Activated CD8-positive, alpha-beta memory T cell treated with anti-CD3 and anti-CD28 coated beads, Interleukin-2, amount 50 U/mL, for 1 hour (primary cell): ENCODE data around the gene ABCB4.

Experiments used
- DNase-seq: peaks from one replicate; pipeline ENCODE4 v3.0.0-alpha.2; 2020; ENCODE audit errors: extremely low read depth

The ABCB4 gene

DNA sequence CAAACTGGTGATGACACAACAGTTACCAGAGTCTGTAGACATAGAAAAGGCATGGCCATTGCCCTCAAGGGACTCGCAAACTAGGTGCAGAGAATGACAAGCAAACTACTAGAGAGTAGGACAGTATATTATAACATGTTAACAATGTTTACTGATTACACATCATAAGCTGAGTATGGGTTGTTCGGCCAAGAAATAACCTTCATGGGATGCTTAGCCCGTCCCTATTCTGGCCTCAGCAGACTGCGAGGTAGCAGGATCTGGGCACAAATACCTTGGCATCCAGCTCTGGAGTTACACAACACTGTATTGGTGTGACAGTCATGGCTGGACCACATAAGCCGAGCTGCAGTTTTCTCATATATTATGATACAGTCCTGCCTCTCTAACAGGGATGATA lies 51.4 kb downstream of the ABCB4 start:
- DNase-seq: no peak

DNA sequence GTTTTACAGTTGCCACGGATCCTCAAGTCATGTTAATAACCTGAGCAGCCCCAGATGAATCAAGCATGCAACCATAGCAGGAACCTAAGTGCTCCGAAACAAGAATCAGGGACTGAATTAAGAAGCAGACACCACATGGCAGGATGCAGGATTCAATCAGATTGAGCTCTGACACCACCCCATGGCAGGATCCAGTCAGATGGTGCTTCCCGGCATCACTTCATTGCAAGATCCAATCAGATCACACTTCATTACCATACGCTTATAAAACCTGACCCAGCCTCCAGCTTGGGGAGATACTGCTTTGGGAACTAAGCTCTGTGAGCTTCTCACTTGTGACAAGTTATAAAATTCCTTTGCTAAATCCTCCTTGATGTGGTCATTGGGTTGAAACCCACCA lies 55.3 kb downstream of the ABCB4 start:
- DNase-seq: no peak

DNA sequence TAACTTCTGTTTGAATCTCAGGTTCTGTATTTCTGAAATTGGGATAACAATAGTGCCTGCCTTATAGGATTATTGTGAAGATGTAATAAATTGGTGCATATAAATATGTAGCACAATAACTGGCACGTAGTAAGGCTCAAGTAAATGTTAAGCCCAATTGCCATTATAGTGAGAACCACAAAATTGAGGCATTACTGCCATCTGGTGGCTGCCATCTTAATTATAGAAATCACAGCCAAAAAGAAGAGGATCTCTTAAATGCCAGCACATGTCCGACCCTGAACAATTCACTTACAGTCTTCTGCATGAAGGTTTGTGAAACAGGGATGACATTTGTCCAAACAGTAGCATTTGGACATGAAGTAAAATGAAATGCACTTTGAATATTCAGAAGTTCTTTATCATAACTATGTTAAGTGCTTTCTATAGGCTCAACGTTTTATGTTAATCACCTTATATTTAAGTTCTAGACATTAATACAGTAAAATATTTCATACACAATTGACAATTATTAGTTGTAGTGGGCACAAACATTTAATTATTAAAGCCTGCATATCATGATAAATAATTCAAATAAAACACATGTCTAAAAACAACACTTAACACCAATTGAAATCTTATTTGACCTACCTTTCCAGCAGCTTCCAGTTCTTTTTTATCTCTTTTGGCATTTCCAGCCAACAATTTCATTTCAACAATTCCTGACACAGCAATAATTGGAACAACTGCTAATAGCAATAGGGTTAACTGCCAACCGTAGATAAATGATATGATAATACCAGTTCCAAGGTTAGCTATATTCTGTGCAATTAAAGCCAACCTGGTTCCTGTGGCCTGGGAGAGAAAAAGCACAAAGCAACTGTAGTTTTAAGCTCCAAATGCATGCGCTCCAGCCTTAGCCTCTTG lies 58.5 kb downstream of the ABCB4 start:
- DNase-seq: peak; percentile 28

DNA sequence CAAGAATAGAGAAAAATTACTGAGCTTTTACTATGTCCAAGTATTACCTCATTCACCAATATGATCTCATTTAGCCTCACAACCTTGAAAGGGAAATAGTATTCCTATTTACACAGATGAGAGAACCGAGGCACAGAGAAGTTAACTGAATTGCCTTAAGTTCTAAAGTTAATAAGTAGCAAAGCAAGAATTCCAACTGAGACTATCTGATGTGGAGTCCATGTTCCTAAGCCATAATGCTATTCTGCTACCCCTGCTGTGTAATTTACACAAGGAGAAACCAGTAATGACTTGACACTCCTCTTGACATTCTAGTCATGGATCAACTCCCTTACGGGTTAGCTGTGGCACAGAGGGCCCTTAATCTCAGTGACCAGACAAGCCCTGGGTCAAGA lies 60.7 kb downstream of the ABCB4 start:
- no peak for DNase-seq

DNA sequence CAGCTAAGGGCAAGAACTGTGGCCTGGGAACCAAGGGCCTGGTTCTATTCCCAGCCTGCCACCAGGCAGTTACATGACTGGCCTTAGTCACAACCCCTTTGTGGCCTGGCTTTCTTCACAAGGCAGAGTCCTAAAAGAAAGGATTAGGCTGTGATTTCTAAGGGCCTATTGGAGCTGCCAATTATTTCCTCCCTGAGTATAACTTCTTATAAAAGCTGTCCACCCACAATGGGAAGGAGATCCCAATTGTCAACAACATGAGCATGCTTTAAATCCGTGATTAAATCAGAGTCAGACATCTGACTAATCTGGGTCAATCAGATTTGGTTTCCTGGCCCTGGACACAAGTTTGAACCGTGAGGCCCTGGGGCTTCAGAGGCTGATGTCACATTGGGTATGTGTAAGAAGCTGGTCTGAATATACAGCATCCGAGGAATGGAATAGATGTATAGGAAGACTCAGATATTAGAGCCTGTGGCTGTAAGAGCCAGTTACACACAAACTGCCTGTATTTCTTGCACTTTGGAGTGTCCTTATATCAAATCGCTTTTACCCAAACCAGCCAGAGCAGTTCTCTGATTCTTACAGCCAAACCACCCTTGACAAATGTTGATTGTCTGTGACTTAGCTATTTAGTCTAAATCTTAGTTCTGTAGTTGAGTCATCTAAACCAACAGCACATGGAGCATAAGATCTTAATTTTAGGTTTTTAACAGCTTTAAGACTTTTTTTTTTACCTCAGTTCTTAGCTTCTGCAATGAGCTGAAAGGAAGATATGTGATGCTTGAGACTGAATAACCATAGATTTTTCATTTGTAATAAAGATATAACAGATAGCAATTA lies 61.3 kb downstream of the ABCB4 start:
- no peak for DNase-seq

DNA sequence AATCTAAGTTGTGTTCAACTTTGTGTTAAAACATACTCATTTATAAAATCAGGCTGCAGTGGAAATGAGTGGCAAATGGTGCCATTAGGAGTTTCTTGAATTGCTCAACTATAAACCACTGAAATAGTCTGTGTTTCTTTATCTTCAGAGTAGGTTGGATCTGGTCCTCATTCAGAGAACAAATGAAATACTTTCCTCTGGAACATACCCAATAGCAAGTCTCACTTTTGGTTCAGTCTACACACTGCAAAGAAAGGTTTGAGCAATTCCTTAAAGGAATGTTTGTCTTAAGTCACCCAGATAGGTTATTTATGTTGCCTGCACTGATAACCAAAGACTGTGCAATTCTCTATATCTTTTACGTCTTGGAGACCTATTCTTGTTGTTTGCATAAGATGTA lies 62.5 kb downstream of the ABCB4 start:
- DNase-seq: no peak

DNA sequence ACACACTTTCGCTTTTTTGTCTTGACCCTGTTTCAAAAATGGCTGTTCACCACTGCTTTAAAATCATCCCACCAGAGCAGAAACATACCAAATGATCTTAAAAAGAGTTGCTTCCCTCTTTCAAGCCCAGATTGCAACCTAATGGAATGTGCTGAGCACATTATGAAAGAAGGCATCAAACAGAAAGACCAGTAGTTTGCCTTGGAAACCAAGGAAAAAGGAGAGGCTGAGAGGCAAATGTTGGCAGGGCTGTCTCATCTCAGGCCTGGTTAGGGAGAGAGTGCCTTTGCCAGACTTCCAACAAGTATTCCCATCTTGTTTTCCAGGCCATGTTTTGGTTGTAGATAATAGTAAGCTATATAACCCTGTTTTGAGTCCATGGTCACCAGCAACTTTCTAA lies 64.3 kb downstream of the ABCB4 start:
- no peak for DNase-seq

DNA sequence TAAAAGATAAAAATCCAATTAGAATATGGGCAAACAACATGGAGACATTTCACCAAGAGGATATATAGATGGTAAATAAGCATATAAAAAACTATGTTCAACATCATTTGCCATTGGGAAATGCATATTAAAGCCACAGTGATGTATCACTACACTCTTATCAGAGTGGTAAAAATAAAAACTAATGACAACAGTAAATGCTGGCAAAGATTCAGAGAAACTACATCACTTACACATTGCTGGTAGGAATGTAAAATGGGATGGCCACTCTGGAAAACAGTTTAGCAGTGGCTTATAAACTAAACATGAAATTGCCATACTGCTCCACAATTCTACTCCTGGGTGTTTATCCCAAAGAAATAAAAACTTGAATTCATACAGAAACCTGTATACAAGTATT lies 70.8 kb downstream of the ABCB4 start:
- no peak for DNase-seq

DNA sequence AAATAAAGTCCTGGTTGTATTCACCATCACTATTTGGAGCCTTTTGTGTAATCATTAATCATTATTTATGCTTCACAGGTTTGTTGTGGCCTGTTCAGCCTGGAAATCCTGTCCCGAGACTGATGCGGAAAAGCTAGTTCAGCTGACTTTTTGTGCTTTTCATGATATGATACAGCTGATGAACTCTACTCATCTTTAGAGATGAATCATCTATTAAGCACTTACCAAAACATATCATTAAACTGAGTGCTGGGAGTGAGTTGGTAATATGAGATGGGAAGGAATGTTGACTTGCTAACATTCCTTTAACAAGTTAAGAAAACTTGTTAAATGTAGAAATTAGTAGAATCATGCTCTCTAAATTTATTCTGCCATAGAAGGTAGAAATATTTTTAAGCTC lies 77.0 kb downstream of the ABCB4 start:
- no peak for DNase-seq

DNA sequence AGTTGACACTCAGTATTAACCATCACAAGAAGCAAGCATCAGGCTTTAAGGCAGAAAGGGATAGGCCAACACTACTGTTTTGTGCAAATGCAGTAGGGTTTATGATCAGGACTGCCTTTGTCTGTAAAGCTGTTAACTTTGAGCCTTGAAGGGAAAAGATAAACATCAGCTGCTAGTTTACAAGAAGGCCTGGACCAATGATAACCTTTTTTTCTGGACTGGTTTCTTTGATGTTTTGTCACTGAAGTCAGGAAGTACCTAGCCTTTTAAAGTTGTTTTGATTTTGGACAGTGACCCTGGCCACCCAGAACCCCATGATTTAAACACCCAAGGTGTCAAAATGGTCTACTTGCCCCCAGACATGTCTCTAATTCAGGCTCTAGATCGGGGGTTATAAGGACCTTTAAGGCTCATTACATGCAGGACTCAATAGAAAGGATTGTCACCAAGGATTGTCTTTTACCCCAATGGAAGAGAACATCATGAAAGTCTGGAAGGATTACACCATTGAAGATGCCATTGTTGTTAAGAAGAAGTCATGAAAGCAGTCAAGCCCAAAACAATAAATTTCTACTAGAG lies 79.9 kb downstream of the ABCB4 start:
- DNase-seq: no peak

DNA sequence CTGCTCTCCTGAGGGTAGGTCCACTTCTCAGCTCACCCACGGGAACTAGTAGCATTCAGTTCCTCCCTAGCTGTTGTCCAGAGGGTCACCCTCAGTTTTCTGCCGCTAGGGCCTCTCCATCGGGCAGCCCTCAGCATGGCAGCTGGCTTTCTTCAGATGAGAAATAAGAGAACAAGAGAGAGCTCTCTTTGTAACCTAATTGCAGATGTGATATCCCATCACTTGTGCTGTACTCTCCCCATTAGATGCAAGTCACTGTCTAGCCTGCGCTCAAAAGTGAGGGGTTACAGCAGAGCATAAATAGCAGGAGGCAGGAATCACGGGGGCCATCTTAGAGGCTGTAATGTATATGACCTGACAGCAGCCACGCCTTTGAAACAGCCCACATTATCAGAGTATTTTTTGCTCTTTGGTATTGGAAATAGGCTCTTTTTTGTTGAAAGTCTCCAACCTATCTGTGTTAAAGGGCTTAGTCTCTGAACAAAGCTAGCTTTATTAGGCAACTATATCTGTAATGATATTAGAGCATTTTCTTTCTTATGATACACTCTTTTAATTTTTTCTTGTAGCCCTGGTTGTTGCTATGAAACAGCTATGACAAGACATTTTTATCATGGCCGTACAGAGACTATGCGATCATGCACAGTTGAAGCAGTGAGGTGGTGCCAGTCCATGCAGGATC lies 84.3 kb downstream of the ABCB4 start:
- DNase-seq: no peak

DNA sequence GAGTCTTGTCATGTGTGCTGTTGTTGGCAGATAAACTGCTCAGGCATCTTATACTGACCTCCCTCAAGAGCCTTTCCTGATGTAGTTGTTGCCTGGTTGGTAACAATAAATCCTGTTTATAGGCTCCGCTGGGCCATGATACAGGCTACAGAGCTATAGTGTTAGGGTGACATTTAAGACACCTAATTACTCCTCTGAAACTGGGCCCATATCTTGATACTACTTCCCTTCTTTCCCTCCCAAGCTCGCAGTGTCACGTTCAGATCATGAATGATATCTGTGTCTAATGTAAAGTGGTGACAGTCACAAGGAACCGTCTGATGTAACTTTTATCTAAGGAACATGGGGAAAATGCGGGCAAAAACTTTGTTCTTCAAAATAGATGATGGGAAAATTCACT lies 94.6 kb downstream of the ABCB4 start:
- no peak for DNase-seq

DNA sequence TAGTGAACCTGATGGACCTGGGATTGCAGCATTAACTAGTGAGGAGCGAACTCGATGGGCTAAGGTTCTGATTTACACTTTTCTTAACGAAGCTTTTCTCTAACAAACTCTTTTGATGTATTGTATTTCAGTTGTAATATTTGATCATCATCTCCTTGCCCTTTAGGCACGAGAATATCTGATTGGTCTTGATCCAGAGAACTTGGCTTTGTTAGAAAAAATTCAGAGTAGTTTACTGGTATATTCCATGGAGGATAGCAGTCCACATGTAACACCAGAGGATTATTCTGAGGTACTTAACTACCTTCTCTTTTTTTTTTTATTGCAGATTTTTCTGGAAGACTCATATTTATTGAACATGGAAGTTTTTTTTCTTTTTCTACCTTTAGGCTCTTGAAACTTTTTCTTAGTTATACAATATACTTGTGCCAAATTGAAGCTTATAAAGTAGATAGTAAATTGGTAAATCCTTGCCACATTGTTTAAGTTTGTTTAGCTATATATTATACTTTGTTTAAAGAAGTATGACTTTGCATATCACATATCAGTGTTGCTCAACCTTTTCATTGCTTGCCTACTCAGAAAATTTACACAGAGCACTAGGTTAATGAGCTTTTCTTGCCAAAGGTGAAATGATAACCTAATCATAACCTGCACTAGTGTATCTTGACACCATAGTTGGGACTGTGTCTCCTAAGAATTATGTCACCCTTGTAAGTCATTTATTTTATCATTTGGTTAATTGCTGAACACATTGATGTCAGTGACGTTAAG lies 99.6 kb downstream of the ABCB4 start:
- DNase-seq: no peak

DNA sequence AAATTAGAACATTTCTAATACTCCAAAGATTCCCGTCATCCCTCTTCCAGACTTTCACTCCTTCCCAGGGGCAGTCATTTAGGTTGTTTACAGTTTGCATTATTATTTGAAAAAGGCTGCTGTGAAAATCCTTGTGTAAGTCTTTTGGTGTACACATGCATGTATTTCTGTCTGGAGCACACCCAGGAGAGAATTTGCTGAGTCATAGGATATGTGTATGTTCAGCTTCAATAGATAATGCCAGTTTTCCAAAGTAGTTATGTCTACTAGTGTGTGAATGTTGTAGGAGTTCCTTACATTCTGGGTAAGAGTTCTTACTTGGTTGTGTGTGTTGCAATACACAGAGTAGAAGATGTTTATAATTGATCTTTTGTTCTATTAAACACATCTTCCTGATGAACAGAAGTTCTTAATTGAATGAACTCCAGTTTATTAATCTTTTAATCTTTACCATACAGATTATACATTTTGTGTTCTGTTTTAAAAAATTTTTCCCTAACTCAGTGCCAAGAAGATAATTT lies 104.8 kb downstream of the ABCB4 start:
- no peak for DNase-seq

DNA sequence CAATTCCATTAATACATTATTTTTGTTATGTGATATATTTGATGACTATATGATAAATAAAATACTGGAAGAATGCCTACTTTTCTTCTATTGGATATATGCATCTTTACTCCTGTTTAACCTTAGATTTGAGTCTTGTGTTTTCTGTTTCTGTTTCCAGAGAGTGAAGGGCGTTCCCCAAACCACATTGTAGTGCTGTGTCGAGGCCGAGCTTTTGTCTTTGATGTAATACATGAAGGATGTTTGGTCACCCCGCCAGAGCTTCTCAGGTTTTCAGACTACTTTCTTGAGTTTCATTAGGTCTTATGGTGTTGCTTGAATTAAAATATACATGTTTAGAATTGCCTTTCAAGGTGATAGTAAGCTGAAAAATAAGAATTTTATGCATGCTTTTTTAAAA lies 106.3 kb downstream of the ABCB4 start:
- no peak for DNase-seq

DNA sequence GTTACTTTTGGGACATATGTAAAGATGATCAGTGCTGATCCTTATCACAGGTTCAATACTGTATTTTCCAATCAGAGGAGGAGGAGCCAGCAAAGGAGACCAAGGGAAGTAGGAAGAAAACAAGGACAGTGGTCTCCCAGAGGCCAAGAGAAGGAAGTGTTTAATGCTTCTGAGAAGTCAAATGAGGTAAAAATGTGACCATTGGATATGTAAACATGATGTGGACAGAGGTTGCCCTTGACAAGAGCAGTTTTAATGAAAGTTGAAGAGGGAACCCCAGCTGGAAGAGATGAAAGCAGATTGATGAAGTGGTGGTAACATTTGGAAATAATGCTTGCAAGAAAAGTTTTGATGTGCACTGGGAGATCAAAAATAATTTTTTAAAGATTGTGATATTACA lies 111.2 kb downstream of the ABCB4 start:
- no peak for DNase-seq

DNA sequence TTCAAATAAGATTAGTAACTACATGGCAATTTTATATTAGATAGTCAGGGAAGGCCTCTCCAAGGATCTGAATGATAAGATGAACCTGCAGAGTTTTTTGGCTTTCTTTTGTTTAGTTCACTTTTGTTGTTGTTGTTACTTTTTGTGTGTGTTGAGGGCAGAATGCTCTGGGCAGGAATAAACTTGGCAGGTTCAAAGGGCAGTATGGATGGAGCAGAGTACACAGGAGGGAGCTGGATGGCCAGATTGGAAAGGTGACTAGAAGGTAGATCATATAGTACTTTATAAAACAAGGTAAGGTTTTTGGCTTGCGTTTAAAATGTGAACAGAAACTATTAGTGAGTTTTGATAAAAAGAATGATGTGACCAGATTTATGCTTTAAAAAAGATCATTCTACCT lies 112.1 kb downstream of the ABCB4 start:
- DNase-seq: no peak

DNA sequence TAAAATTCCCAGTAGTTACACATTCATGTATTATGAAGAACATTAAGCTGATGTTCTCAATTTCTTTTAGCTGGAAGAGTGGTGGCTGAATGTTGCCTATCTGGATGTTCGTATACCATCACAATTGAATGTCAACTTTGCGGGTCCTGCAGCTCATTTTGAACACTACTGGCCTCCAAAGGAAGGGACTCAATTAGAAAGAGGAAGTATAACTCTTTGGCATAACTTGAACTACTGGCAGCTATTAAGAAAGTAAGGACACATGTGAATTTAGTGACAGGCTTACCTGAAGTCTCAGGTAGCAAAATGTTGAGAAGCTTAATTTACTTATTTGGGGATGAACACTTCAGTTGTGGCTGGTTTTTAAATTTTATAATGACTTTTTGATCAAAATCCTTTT lies 114.2 kb downstream of the ABCB4 start:
- no peak for DNase-seq

DNA sequence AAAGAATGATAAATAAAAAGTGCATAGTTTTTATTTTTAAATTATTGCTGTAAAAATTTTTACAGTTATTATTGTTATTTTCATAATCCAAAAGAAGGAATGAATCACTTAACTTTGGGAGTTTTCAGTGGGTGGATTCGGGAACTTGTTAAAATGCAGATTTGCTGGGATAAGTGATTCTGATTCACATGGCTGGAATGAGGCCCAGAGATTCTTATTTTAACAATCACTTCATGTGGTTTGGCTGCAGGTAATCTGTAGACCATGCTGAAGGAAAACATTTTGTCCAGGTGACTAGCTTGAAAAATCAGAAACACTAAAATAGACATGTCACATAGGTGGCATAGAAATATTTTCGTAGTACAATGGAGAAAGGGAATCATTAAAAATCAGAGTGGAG lies 116.1 kb downstream of the ABCB4 start:
- DNase-seq: no peak

DNA sequence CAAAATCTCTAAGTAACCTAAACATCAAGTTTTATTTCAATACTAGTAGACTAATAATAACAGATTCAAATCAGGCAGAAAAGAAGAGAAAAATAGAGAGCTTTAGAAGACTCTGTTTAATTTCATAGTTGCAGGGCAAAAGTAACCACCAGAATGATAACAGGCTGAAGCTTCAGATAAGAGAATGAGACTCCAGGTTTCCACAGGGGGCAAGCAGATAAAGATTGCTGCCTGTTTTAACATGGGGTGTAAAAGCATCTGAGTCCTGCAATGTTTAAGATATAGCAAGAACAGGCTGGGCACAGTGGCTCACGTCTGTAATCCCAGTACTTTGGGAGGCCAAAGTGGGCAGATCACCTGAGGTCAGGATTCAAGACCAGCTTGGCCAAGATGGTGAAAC lies 119.0 kb downstream of the ABCB4 start:
- DNase-seq: no peak

DNA sequence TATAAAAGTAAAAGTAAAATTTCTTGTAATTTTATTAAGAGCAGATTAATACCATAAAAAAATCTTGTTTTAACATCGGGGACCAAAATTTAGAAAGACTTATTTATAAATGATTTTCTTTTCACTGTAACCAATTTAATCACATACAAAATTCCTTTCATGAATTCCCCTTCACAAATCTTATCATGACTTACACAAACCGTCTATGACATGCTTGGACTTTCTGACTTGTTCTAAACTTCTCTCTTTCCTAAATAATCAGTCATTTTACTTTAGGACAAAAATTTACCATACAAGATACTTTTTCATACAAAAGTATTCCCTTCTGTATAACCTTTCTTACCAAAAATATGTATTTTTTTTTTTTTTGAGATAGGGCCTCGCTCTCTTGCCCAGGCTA lies 120.7 kb downstream of the ABCB4 start:
- no peak for DNase-seq
